GM23248 (cell line): ENCODE data around the gene KCTD12. TPM values are rescaled to one million over a fixed set of nuclear protein-coding genes. Genes with fewer than 3 reads are reported as not detected.

Experiments
- DNase-seq: peaks from one replicate; pipeline ENCODE4 v3.0.0-alpha.2; 2015
- H2AFZ ChIP-seq: fragments of 200-600 bp; sonication (generic); 2 replicates; pipeline ENCODE4 v1.6.1; 2016; ENCODE audit warnings: antibody characterized with exemption
- H3F3A ChIP-seq: fragments of 200-600 bp; sonication (generic); 2 replicates; pipeline ENCODE4 v1.6.1; 2016; ENCODE audit warnings: mild to moderate bottlenecking, antibody characterized with exemption, mixed run types; ENCODE audit not compliant: insufficient read depth
- H3K27ac ChIP-seq: fragments of 200-600 bp; sonication (generic); 2 replicates; pipeline ENCODE4 v1.5.1; 2016; ENCODE audit warnings: mild to moderate bottlenecking
- H3K27me3 ChIP-seq: fragments of 200-600 bp; sonication (generic); replicated peaks from 2 replicates; pipeline ENCODE4 v1.6.1; 2016; ENCODE audit warnings: mild to moderate bottlenecking; ENCODE audit not compliant: insufficient read depth
- H3K36me3 ChIP-seq: fragments of 200-600 bp; sonication (generic); 2 replicates; pipeline ENCODE4 v1.6.1; 2016; ENCODE audit warnings: low read depth, mild to moderate bottlenecking
- H3K4me1 ChIP-seq: fragments of 200-600 bp; sonication (generic); 2 replicates; pipeline ENCODE4 v1.6.1; 2016; ENCODE audit warnings: mild to moderate bottlenecking; ENCODE audit not compliant: insufficient read depth
- H3K4me2 ChIP-seq: fragments of 200-600 bp; sonication (generic); one replicate; pipeline ENCODE4 v1.6.1; 2016; ENCODE audit warnings: mild to moderate bottlenecking; ENCODE audit not compliant: unreplicated experiment
- H3K4me3 ChIP-seq: fragments of 200-600 bp; sonication (generic); 2 replicates; pipeline ENCODE4 v1.5.1; 2016; ENCODE audit warnings: mild to moderate bottlenecking
- H3K79me2 ChIP-seq: fragments of 200-600 bp; sonication (generic); 2 replicates; pipeline ENCODE4 v1.6.1; 2016; ENCODE audit warnings: mild to moderate bottlenecking; ENCODE audit not compliant: insufficient read depth
- H3K9ac ChIP-seq: fragments of 200-600 bp; sonication (generic); 2 replicates; pipeline ENCODE4 v1.6.1; 2016; ENCODE audit warnings: mild to moderate bottlenecking
- H3K9me2 ChIP-seq: fragments of 200-600 bp; sonication (generic); 2 replicates; pipeline ENCODE4 v1.6.1; 2016; ENCODE audit warnings: mixed run types, mild to moderate bottlenecking, moderate library complexity; ENCODE audit not compliant: insufficient read depth
- H3K9me3 ChIP-seq: fragments of 200-600 bp; sonication (generic); one replicate; pipeline ENCODE4 v1.6.1; 2017; ENCODE audit warnings: low read depth
- H4K20me1 ChIP-seq: fragments of 200-600 bp; sonication (generic); 2 replicates; pipeline ENCODE4 v1.6.0; 2016; ENCODE audit not compliant: insufficient read depth
- EZH2 ChIP-seq: fragments of 200-600 bp; sonication (generic); IDR thresholded peaks from 2 replicates; pipeline ENCODE4 v1.6.1; 2018; ENCODE audit warnings: antibody characterized with exemption, mild to moderate bottlenecking; ENCODE audit not compliant: insufficient read depth, poor library complexity, severe bottlenecking
- EZH2phosphoT487 ChIP-seq: fragments of 200-600 bp; sonication (generic); IDR thresholded peaks from 2 replicates; pipeline ENCODE4 v1.6.1; 2018; ENCODE audit warnings: antibody characterized with exemption, moderate library complexity, mild to moderate bottlenecking, low read depth; ENCODE audit not compliant: insufficient read depth
- WGBS, 2 experiments: methylation state at CpG; one replicate each; pipeline ENCODE4 v1.1.6; 2015 to 2017; ENCODE audit warnings: low lambda C conversion rate in 2 of 2, low coverage in 1 of 2; ENCODE audit errors: missing lambda C conversion rate in 2 of 2; 5-methylcytosine and 5-hydroxymethylcytosine counted together
- in situ Hi-C: fragments of 300-500 bp; cut with MboI; formaldehyde crosslinking; loops from 2 replicates; pipeline ENCODE4 v1.15.0; 2020
- polyA plus RNA-seq: library from polyadenylated mRNA; unstranded; fragments of >200 nt; fragmentation: Nextera tagmentation; extraction: Ambion mirVana; gene quantifications from 2 replicates; pipeline ENCODE4 v1.2.1, GENCODE V29; 2016
- total RNA-seq: library from RNA; depleted of rRNA; stranded (reverse); fragments of >200 nt; shearing (Covaris generic); gene quantifications from 2 replicates; pipeline ENCODE4 v1.2.3, GENCODE V29; 2014

KCTD12 gene
- total and polyA plus RNA-seq, 2 experiments from 2014 or later, result 4.0 to 30.4 TPM

GRCh38 chr13:76879883-76880270 lies 6.3 kb downstream of the KCTD12 start:
- Histone ChIP-seq H3K9ac (peak overlapping the region; percentile 46), H3K4me3 (peak overlapping the region; percentile 38), H3K4me1 (peaks cover 63% of the 10 kb centered on the region), H3K9me2 (no peaks in the 10 kb centered on the region), H3K27ac (peak overlapping the region; percentile 81), H3F3A (peaks cover 58% of the 10 kb centered on the region), H4K20me1 (no peaks in the 10 kb centered on the region), H3K9me3 (no peaks in the 10 kb centered on the region), H3K79me2 (peaks cover 20% of the 10 kb centered on the region), H3K4me2 (peak overlapping the region; percentile 75), H3K27me3 (no peaks in the 10 kb centered on the region), H2AFZ (peak overlapping the region; percentile 34), H3K36me3 (no peaks in the 10 kb centered on the region)
- in situ Hi-C loops, result no loop called here
- WGBS, 2 experiments, result 35 to 36% methylated on average over 3 of the region's 3 CpGs
- TF ChIP-seq EZH2 (no peak), EZH2phosphoT487 (no peak)
- DNase-seq, result no peak

- in situ Hi-C loops, result no loop called here
Observed at GRCh38 chr13:76879203-76879882, 6.9 kb downstream of the KCTD12 start.

GRCh38 chr13:76878043-76878442 lies 8.2 kb downstream of the KCTD12 start:
- H4K20me1 ChIP-seq, result no peaks in the 10 kb centered on the region
- no peak for TF ChIP-seq EZH2
- TF ChIP-seq EZH2phosphoT487, result no peak
- H3K4me1 ChIP-seq, result peaks cover 48% of the 10 kb centered on the region
- WGBS, 2 experiments, result 79 to 80% methylated on average over 3 of the region's 3 CpGs
- H3K4me3 ChIP-seq, result no peak overlapping the region
- no peaks in the 10 kb centered on the region; the same call in 1 of the 2 replicates for H3K9me2 ChIP-seq
- peaks cover 48% of the 10 kb centered on the region for H3F3A ChIP-seq
- in situ Hi-C loops, result no loop called here
- no peaks in the 10 kb centered on the region for H3K9me3 ChIP-seq
- peaks cover 4% of the 10 kb centered on the region; the same call in 1 of the 2 replicates for H3K79me2 ChIP-seq
- peak; percentile 54 for DNase-seq
- 0 out of 2 replicates have a peak overlapping the region, but pooled peaks have one; percentile 4 for H2AFZ ChIP-seq
- no peak overlapping the region for H3K4me2 ChIP-seq
- H3K27me3 ChIP-seq, result no peaks in the 10 kb centered on the region
- H3K27ac ChIP-seq, result no peak overlapping the region
- no peaks in the 10 kb centered on the region for H3K36me3 ChIP-seq
- no peak overlapping the region for H3K9ac ChIP-seq

More at GRCh38 chr13:76879203-76879882, 6.9 kb downstream of the KCTD12 start:
- TF ChIP-seq EZH2phosphoT487 (no peak), EZH2 (no peak)
- Histone ChIP-seq H3K27ac (peak overlapping the region; percentile 81), H4K20me1 (no peaks in the 10 kb centered on the region), H3K9ac (peak overlapping the region; percentile 46), H3K4me2 (peak overlapping the region; percentile 75), H3K9me3 (no peaks in the 10 kb centered on the region), H3K9me2 (no peaks in the 10 kb centered on the region), H3K79me2 (peaks cover 15% of the 10 kb centered on the region), H3K36me3 (no peaks in the 10 kb centered on the region), H3K4me1 (peaks cover 60% of the 10 kb centered on the region), H3K4me3 (peak overlapping the region; percentile 38), H2AFZ (peak overlapping the region; percentile 34), H3K27me3 (no peaks in the 10 kb centered on the region), H3F3A (peaks cover 56% of the 10 kb centered on the region)
- DNase-seq, result peak; percentile 94
- 40 to 41% methylated on average over 8 of the region's 8 CpGs for WGBS, 2 experiments

- Histone ChIP-seq H3K27ac (no peak overlapping the region), H3K4me2 (no peak overlapping the region), H3K9ac (no peak overlapping the region), H3K9me2 (no peaks in the 10 kb centered on the region; the same call in 1 of the 2 replicates), H3K4me1 (peaks cover 24% of the 10 kb centered on the region), H4K20me1 (no peaks in the 10 kb centered on the region), H2AFZ (no peak overlapping the region), H3K27me3 (no peaks in the 10 kb centered on the region), H3F3A (peaks cover 22% of the 10 kb centered on the region), H3K36me3 (no peaks in the 10 kb centered on the region), H3K9me3 (no peaks in the 10 kb centered on the region), H3K4me3 (no peak overlapping the region), H3K79me2 (no peaks in the 10 kb centered on the region)
- no peak for DNase-seq
- WGBS, 2 experiments, result 60 to 74% methylated on average over 3 of the region's 3 CpGs
- in situ Hi-C loops, result no loop called here
- no peak for TF ChIP-seq EZH2phosphoT487
- TF ChIP-seq EZH2, result no peak
Observed at GRCh38 chr13:76875271-76875815, 10.9 kb downstream of the KCTD12 start.
